H7 (cell line): ENCODE data around the gene SUN5. TPM values are rescaled to one million over a fixed set of nuclear protein-coding genes. Genes with fewer than 3 reads are reported as not detected.

Experiments
- DNase-seq: peaks from one replicate; pipeline ENCODE4 v3.0.0; 2012
- H3K27me3 ChIP-seq: 2 replicates; pipeline ENCODE4 v1.6.0; 2011; ENCODE audit warnings: mild to moderate bottlenecking, low read length; ENCODE audit not compliant: control insufficient read depth, insufficient read depth
- H3K36me3 ChIP-seq: replicated peaks from 2 replicates; pipeline ENCODE4 v1.5.1; 2011; ENCODE audit warnings: low read length; ENCODE audit not compliant: control insufficient read depth, insufficient read depth
- H3K4me3 ChIP-seq: 2 replicates; pipeline ENCODE4 v1.5.1; 2011; ENCODE audit warnings: low read depth, mild to moderate bottlenecking, control low read depth, low read length, moderate library complexity; ENCODE audit not compliant: insufficient read depth
- total RNA-seq: library from RNA; depleted of rRNA; stranded (reverse); fragments of >200 nt; shearing (Covaris generic); gene quantifications from 2 replicates; pipeline ENCODE4 v1.2.3, GENCODE V29; 2014

Gene SUN5
- total RNA-seq, 1 experiment from 2014 or later, result not detected

GRCh38 chr20:33012327-33013189 is 8.3 kb upstream of the SUN5 start:
- Histone ChIP-seq H3K4me3 (no peak overlapping the region), H3K36me3 (no peaks in the 10 kb centered on the region), H3K27me3 (no peaks in the 10 kb centered on the region)
- DNase-seq, result no peak

- no peaks in the 10 kb centered on the region for H3K27me3 ChIP-seq
- H3K36me3 ChIP-seq, result no peaks in the 10 kb centered on the region
- DNase-seq, result no peak
- H3K4me3 ChIP-seq, result no peak overlapping the region
Observed at GRCh38 chr20:33010674-33011449, 6.6 kb upstream of the SUN5 start.

DNA sequence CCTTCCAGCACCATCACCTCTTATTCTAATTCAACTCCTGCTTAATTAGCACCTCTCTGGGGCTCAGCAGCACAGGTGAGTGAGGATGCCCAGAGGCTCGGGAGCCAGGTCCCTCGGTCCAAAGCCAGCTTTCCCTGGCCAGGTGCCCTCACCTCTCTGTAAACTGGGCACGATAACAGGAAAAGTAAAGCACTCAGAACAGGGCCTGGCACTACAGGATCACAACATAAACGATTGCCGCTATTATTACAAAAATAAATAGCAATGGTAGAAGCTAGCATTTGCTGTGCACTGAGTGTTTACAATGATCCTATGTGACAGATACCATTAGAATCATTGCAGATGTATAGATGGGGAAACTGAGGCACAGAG is 5.9 kb upstream of the SUN5 start:
- DNase-seq, result no peak
- Histone ChIP-seq H3K27me3 (no peaks in the 10 kb centered on the region), H3K4me3 (no peak overlapping the region), H3K36me3 (no peaks in the 10 kb centered on the region)

GRCh38 chr20:33009214-33010132 is 5.2 kb upstream of the SUN5 start:
- H3K27me3 ChIP-seq, result no peaks in the 10 kb centered on the region
- DNase-seq, result no peak
- H3K4me3 ChIP-seq, result no peak overlapping the region
- no peaks in the 10 kb centered on the region for H3K36me3 ChIP-seq

DNA sequence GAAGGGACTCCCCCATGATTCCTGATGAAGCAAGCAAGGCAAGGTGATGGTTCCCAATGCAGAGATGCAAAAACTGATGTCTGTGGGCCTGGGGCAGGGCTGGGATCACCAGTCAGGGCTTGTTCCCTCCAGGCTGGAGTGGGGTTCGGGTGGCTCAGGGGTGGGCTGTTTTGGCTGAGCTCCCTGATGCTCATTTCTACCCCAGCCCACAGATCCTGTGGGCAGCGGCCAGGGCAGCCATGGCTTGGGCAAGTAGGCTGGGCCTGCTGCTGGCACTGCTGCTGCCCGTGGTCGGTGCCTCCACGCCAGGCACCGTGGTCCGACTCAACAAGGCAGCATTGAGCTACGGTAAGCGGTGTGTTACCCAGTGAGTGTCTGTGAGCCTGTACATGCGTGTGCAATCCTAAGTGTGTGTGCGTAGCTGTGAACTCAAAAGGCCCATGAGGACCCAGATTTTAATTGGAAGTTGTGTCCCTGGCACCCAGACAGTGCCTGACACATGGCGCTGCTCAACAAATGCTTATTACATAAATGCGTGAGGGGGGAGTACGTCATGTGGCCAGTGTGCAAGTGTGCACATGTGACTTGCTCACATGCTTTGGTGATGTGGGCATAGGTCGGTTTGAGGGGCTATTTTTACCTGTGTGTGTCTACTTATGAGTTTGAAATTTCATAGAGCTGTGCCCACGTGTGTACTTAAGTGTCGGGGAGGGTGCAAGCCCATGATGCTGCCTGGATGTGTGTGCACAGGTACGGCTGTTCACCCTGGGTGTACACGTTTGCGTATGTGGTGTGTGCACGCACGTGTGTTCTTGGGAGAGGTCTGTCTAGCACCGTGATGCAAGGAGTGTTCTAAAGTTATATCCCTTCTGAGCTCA is 4.3 kb upstream of the SUN5 start:
- no peak for DNase-seq
- no peak overlapping the region for H3K4me3 ChIP-seq
- no peaks in the 10 kb centered on the region for H3K27me3 ChIP-seq
- no peaks in the 10 kb centered on the region for H3K36me3 ChIP-seq

- H3K27me3 ChIP-seq, result no peaks in the 10 kb centered on the region
- no peaks in the 10 kb centered on the region for H3K36me3 ChIP-seq
- no peak for DNase-seq
- H3K4me3 ChIP-seq, result no peak within 1 kb of the TSS
Observed at GRCh38 chr20:33007376-33008335, 3.4 kb upstream of the SUN5 start, which contains the start of gene BPIFB2. TSS of gene BPIFB2 (plus strand) at chr20:33007704. CDS start at chr20:33008575, 871 bp downstream.

DNA sequence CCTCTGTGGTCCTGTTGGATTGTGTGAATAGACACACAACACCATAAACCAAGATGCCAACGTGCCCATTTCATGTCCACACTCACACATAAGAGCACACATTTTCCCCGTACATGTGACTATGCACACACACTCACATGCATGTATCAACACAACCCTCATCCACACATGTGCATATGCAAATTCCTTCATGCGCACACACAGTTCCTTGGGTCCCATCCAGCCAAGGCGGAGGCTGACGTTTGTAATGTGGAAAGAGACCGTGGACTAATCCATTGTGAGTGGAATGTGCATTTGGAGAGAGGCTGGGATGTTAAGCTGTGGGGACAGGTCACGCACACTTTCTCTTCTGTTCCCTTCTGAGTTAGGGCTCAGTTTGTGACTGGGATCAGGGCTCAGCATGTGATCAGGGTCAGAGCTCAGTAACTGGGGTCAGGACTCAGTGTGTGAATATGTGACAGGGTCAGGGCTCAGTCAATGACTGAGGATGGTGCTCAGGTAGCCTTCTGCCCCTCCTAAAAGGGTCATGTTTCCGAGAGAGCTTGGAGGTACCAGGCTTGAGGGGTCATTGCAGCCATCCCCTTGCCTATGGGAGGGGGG is 2.6 kb upstream of the SUN5 start:
- no peak for DNase-seq
- Histone ChIP-seq H3K27me3 (no peaks in the 10 kb centered on the region), H3K36me3 (no peaks in the 10 kb centered on the region), H3K4me3 (no peak overlapping the region)

DNA sequence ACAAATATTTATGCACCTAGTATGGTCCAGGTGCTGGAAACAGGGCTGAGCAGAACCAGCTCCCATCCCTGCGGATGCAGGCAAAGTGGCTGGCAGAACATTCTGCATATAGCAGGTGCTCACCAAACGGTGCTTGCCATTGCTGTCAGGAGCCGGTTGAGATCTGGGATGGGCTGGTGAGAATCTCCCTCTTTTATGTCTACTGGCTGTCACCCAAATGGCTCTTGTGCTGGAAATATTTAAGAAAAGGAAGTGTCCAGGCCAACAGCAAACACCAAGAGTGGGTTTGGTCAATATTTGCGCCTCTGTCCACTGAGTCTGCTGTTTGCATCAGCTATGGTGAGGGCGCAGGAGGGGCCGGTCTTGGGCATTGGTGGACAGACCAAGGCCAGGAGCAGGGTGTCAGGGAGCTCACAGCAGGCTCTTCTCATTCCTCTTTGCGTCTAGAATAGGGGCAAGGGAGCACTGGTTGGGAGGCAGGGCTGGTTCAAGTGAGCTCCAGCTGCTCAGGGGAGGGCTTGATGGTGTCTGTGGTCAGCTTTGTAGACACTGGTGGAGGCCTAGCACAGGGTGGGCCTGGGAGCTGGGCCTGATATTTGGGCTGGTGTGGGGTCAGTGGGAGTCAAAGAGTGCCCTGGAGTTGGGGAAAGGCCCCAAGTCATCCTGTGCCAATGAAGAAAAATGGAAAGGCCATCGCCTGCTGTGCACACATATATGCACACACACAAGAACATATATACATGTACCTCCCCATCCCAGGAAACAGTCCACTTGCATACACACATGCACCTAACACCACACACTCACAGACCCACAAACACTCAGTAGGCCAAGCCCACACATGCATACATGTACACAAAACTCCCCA is 1.9 kb upstream of the SUN5 start:
- Histone ChIP-seq H3K27me3 (no peaks in the 10 kb centered on the region), H3K36me3 (no peaks in the 10 kb centered on the region), H3K4me3 (no peak overlapping the region)
- DNase-seq, result no peak

- Histone ChIP-seq H3K4me3 (no peak overlapping the region), H3K27me3 (no peaks in the 10 kb centered on the region), H3K36me3 (no peaks in the 10 kb centered on the region)
- DNase-seq, result peak; percentile 82
Observed at GRCh38 chr20:33005132-33005566, 916 bp upstream of the SUN5 start.

- Histone ChIP-seq H3K4me3 (no peak overlapping the region), H3K27me3 (no peaks in the 10 kb centered on the region)
Observed at GRCh38 chr20:33002087-33002808, 2.0 kb downstream of the SUN5 start.

DNA sequence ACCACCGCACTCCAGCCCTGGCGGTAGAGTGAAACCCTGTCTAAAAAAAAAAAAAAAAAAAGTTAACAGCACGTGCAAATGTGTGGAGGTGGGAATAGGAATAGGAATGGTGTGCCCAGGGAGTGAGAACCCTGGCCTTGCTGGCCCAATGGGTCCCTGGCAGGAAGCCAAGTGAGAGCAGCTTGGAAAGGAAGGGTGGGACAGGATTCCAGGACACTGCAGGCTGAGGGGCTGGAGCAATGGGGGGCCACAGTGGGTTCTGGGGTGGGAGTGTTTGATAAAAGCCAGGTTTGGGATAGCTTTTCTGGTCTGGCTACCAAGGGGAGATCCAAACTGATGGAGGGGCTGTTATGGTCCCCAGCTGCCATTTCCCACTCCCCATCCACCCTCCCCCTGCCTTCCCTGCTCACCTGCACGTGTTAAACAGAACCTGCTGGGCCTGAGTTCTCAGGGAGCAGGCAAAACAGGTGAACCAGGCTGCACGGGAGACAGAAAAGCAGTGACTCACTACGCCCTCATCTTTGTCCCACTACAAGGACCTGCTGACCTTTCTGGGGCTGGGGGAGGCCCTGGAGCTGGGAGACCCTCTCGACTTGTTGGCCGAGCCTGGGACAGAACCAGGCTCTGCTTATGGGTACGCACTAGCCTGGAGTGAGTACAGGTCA is 3.3 kb downstream of the SUN5 start:
- Histone ChIP-seq H3K27me3 (no peaks in the 10 kb centered on the region), H3K4me3 (no peak overlapping the region), H3K36me3 (no peaks in the 10 kb centered on the region)
- DNase-seq, result no peak

More at GRCh38 chr20:33002087-33002808, 2.0 kb downstream of the SUN5 start:
- no peak for DNase-seq
- H3K36me3 ChIP-seq, result no peaks in the 10 kb centered on the region
